Hematopoietic multipotent progenitor cell treated with erythropoietin and hydrocortisone succinate and interleukin-3 and kit ligand, for 15 days (in vitro differentiated cells): ENCODE data around the gene SVEP1.
"Not testable (repeated sequence)": the region's sequence is repeated elsewhere in the genome, so short reads cannot be mapped to it uniquely, and the experiment has no call there.

Experiments used
- DNase-seq: peaks from one replicate; pipeline ENCODE4 v3.0.0-alpha.2; 2015; ENCODE audit warnings: low spot score

The SVEP1 gene

GRCh38 chr9:110578575-110579033 is 937 bp downstream of the SVEP1 start:
- no peak for DNase-seq

- no peak for DNase-seq
These were observed 3.6 kb downstream of the SVEP1 start for GRCh38 chr9:110575945-110576344.

GRCh38 chr9:110575169-110575568 is 4.4 kb downstream of the SVEP1 start:
- DNase-seq, result no peak

- DNase-seq, result no peak
These were observed 6.2 kb downstream of the SVEP1 start for GRCh38 chr9:110573305-110573704.

- DNase-seq, result no peak
These were observed 7.6 kb downstream of the SVEP1 start for GRCh38 chr9:110571801-110572483.

GRCh38 chr9:110566156-110566555 is 13.4 kb downstream of the SVEP1 start:
- DNase-seq, result no peak

GRCh38 chr9:110561826-110562225 is 17.7 kb downstream of the SVEP1 start:
- DNase-seq, result no peak

GRCh38 chr9:110559869-110560268 is 19.7 kb downstream of the SVEP1 start:
- no peak for DNase-seq

- DNase-seq, result no peak
These were observed 23.8 kb downstream of the SVEP1 start for GRCh38 chr9:110555551-110556331.

- no peak for DNase-seq
These were observed 33.1 kb downstream of the SVEP1 start for GRCh38 chr9:110546411-110546871.

- no peak for DNase-seq
These were observed 33.8 kb downstream of the SVEP1 start for GRCh38 chr9:110545705-110546104.

GRCh38 chr9:110543631-110544051 is 35.9 kb downstream of the SVEP1 start:
- no peak for DNase-seq

- DNase-seq, result no peak
These were observed 37.6 kb downstream of the SVEP1 start for GRCh38 chr9:110541950-110542349.

- no peak for DNase-seq
These were observed 40.9 kb downstream of the SVEP1 start for GRCh38 chr9:110538647-110539041.

GRCh38 chr9:110537841-110538646 is 41.5 kb downstream of the SVEP1 start:
- DNase-seq, result no peak

GRCh38 chr9:110536822-110537221 is 42.7 kb downstream of the SVEP1 start:
- DNase-seq, result no peak

GRCh38 chr9:110534162-110534561 is 45.4 kb downstream of the SVEP1 start:
- DNase-seq, result not testable (repeated sequence)

- no peak for DNase-seq
These were observed 46.5 kb downstream of the SVEP1 start for GRCh38 chr9:110532908-110533665.

GRCh38 chr9:110531776-110532175 is 47.8 kb downstream of the SVEP1 start:
- DNase-seq, result no peak

GRCh38 chr9:110531241-110531640 is 48.3 kb downstream of the SVEP1 start:
- not testable (repeated sequence) for DNase-seq

- DNase-seq, result no peak
These were observed 50.9 kb downstream of the SVEP1 start for GRCh38 chr9:110528645-110529044.

GRCh38 chr9:110526426-110526825 is 53.1 kb downstream of the SVEP1 start:
- no peak for DNase-seq
